ENCODE data around the gene PCBP4.
A peak's percentile ranks its signal among the peaks of the same experiment; 100 is the strongest.

Gene PCBP4

GRCh38 chr3:51967384-51968169 is at the start of gene PCBP4:
PCBP4 (minus strand) TSS chr3:51967454; CDS start chr3:51961240, 6,214 bp downstream.
- Mint-ChIP-seq H3K27ac (peak within 1 kb of the TSS; percentile 88), H3K4me1 (peaks cover 50% of the 10 kb centered on the region), H3K27me3 (no peaks in the 10 kb centered on the region), H3K4me3 (peak within 1 kb of the TSS; percentile 95), H3K36me3 (no peaks in the 10 kb centered on the region), H3K9me3 (no peaks in the 10 kb centered on the region)
- ATAC-seq, result peak; percentile 67

DNA sequence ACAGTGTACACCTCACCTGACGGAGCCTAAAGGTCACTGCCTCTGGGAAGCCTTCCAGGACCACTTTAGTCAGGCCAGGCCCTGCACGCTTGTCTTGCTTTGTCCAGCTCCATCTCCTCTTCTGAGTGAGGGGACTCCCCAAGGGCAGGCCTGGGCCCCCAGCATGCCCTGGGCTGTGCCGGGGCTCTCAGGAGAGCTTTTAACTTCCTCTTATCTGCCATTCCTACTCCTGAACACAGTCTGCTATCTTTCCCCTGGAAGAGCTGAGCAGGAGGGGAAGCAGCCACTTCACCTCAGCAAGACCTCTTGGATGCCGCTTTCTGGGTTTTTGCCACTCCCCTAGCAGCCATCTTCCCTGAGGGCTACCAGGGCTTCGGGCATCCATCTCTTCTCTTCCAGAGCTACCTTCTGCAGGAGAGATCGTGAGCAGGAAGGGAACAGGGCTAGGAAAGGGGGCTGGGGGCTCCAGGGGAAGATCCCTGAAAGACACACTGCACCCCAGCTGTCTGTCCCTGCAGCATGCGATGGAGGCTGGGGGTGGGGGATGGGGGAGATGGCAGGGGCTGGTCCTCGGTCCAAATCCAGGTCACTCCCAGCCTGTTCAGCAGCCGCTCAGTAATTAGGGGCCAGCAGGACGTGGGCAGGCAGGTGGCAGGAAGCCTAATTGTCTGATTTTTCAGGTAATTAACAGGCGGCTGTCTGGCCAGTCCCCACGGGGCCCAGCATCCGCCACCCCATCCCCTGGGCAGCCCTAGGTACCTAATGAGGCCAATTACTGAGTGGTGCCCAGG is 48.4 kb upstream of the PCBP4 start:
- no peak for ATAC-seq
- no peaks in the 10 kb centered on the region for H3K4me1 Mint-ChIP-seq
- no peaks in the 10 kb centered on the region for H3K36me3 Mint-ChIP-seq
- H3K27me3 Mint-ChIP-seq, result peaks cover 17% of the 10 kb centered on the region
- no peaks in the 10 kb centered on the region for H3K9me3 Mint-ChIP-seq
- H3K27ac Mint-ChIP-seq, result no peak overlapping the region
- no peak overlapping the region for H3K4me3 Mint-ChIP-seq

DNA sequence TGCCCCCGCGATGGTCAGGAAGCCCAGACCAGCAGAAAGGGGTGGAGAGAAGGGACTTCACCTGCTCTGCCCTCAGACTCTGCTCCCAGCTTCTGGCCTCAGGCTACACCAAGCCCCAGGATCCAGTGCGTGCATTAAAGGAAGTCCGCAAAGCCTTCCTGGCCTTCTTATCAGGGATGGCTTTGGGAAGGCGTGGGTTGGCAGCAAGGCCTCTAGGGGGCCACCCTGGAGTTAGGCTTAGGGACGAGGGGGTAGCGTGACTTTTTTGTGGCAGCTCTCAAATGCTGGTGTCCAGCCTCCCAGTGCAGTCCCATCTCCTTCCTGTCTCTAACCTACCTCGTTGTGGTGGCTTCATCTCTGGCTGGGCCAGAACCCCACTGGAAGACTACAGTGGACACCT is 47.4 kb upstream of the PCBP4 start:
- H3K4me1 Mint-ChIP-seq, result no peaks in the 10 kb centered on the region
- no peak overlapping the region for H3K27ac Mint-ChIP-seq
- no peaks in the 10 kb centered on the region for H3K36me3 Mint-ChIP-seq
- ATAC-seq, result no peak
- peaks cover 17% of the 10 kb centered on the region for H3K27me3 Mint-ChIP-seq
- H3K4me3 Mint-ChIP-seq, result no peak overlapping the region
- no peaks in the 10 kb centered on the region for H3K9me3 Mint-ChIP-seq

- peaks cover 17% of the 10 kb centered on the region for H3K27me3 Mint-ChIP-seq
- no peaks in the 10 kb centered on the region for H3K9me3 Mint-ChIP-seq
- no peaks in the 10 kb centered on the region for H3K36me3 Mint-ChIP-seq
Measured at GRCh38 chr3:52013802-52014598, 46.7 kb upstream of the PCBP4 start.

GRCh38 chr3:52012699-52013098 is 45.4 kb upstream of the PCBP4 start:
- H3K27ac Mint-ChIP-seq, result no peak overlapping the region

More at GRCh38 chr3:52013802-52014598, 46.7 kb upstream of the PCBP4 start:
- H3K4me1 Mint-ChIP-seq, result no peaks in the 10 kb centered on the region
- no peak overlapping the region for H3K27ac Mint-ChIP-seq
- no peak for ATAC-seq
- no peak overlapping the region for H3K4me3 Mint-ChIP-seq

GRCh38 chr3:52010431-52010830 is 43.2 kb upstream of the PCBP4 start:
- H3K4me1 Mint-ChIP-seq, result no peaks in the 10 kb centered on the region
- no peaks in the 10 kb centered on the region for H3K36me3 Mint-ChIP-seq
- no peaks in the 10 kb centered on the region for H3K9me3 Mint-ChIP-seq
- H3K4me3 Mint-ChIP-seq, result no peak overlapping the region
- ATAC-seq, result no peak
- no peaks in the 10 kb centered on the region for H3K27me3 Mint-ChIP-seq
- H3K27ac Mint-ChIP-seq, result no peak overlapping the region

More at GRCh38 chr3:52012699-52013098, 45.4 kb upstream of the PCBP4 start:
- no peaks in the 10 kb centered on the region for H3K36me3 Mint-ChIP-seq
- no peaks in the 10 kb centered on the region for H3K9me3 Mint-ChIP-seq
- ATAC-seq, result no peak
- peaks cover 15% of the 10 kb centered on the region for H3K27me3 Mint-ChIP-seq
- H3K4me3 Mint-ChIP-seq, result no peak overlapping the region
- no peaks in the 10 kb centered on the region for H3K4me1 Mint-ChIP-seq

DNA sequence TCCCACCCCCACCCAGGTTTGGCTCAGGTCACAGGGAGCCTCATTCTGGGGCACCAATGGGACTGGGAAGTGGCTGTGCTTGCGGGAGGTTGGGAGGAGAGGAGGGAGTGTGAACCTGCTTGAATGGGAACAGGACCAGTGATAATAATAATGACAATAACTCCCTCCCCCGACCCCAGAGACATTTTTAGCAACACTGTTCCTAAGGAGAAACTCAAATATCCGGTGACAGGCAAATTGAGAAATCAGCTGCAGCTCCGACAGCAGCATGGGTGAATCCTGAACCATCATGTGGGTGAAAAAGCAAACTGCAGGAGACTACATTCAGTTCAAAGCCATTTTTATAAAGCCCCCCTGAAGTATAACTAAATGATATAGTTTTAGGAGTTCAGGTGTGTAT is 40.0 kb upstream of the PCBP4 start:
- Mint-ChIP-seq H3K27me3 (no peaks in the 10 kb centered on the region), H3K4me3 (no peak overlapping the region), H3K27ac (no peak overlapping the region), H3K36me3 (no peaks in the 10 kb centered on the region), H3K9me3 (no peaks in the 10 kb centered on the region), H3K4me1 (no peaks in the 10 kb centered on the region)
- ATAC-seq, result no peak

- H3K9me3 Mint-ChIP-seq, result no peaks in the 10 kb centered on the region
- H3K36me3 Mint-ChIP-seq, result no peaks in the 10 kb centered on the region
- peaks cover 2% of the 10 kb centered on the region for H3K4me1 Mint-ChIP-seq
- no peak for ATAC-seq
- H3K27me3 Mint-ChIP-seq, result no peaks in the 10 kb centered on the region
- no peak overlapping the region for H3K4me3 Mint-ChIP-seq
- no peak overlapping the region for H3K27ac Mint-ChIP-seq
Measured at GRCh38 chr3:52006820-52007133, 39.5 kb upstream of the PCBP4 start.

DNA sequence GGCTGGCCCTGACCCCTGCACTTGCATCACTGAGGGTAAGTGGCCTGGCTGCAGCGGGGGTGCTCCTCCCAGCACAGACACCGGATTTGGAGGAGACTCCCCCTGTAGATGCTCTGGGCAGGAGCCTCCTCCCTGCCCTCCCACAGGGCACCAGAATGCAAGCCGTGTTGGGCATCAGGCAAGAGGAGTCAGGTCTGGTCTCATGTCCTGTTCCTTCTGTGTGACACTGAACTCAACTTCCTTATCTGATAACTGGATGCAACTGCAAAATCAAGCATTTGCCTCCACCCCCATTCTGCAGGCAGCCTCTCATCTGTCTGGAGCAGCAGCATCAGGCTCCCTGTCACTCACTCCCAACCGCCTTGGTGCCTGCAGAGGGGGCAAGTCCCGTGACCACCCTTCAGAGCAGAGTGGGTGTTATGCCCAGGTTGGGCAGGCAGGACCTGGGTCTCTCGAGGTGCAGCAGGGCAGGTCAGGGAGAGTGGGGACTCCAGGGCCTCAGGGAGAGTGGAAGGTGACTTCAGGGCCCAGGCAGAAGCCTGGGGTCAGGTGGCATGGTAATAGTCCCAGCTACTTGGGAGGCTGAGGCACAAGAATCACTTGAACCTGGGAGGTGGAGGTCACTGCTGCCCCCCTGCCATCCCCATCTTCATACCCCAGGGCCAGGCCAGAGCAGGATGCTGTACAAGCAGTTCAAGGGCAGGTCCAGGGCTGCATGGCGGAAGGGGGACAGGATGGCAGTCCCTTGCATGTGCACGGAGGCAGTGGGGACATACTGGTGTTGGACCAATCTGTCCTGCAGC is 39.0 kb upstream of the PCBP4 start:
- no peak overlapping the region for H3K27ac Mint-ChIP-seq
- H3K36me3 Mint-ChIP-seq, result no peaks in the 10 kb centered on the region
- no peaks in the 10 kb centered on the region for H3K27me3 Mint-ChIP-seq
- no peak overlapping the region for H3K4me3 Mint-ChIP-seq
- H3K9me3 Mint-ChIP-seq, result no peaks in the 10 kb centered on the region
- ATAC-seq, result no peak
- H3K4me1 Mint-ChIP-seq, result peaks cover 7% of the 10 kb centered on the region

DNA sequence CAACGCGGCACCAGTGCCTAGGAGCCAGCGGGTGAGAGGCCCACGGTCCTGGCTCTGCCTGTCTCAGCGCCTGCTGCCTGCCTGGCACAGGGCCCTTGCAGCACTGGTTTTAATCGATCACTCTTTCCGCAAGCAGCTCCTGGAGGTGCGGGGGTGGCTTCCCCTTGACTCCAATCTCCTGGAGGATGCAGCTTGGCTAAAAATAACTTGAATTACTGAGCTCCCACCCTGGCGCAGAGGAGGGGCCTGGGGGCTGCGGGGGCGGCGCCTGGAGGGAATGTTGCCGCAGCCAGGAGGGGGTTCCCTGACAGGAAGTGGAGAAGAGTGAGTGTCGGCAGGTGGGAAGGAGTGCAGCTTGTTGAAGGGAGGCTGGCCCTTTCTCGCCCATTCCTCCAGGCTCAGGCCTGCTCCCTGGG is 38.3 kb upstream of the PCBP4 start:
- no peaks in the 10 kb centered on the region for H3K27me3 Mint-ChIP-seq

DNA sequence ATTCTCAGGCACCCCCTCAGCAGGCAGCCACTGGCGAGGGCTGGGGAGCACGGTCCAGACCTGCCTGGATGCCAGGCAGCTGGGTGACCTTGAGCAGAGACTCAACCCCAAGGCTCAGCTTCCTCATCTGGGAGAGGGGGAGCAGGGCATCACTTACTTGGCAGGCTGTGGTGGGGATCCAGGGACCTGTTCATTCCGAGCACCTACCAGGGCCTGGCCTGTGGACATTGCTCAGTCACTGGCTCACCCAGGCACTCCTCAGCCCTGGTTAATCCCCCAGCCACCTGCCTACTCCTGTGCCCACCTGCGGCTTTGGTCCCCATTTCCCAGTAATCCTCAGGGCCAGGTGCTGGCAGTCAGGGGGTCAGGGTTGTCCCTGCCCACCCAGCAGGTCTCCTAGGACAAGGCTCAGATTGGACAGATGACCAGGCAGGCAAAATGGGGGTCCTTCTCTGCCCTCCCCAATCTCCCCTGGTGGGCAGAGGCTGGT is 37.7 kb upstream of the PCBP4 start:
- Mint-ChIP-seq H3K36me3 (no peaks in the 10 kb centered on the region), H3K9me3 (no peaks in the 10 kb centered on the region), H3K27ac (no peak overlapping the region), H3K27me3 (no peaks in the 10 kb centered on the region), H3K4me1 (peaks cover 7% of the 10 kb centered on the region), H3K4me3 (no peak overlapping the region)
- no peak for ATAC-seq

More for the DNA sequence above, 38.3 kb upstream of the PCBP4 start:
- Mint-ChIP-seq H3K9me3 (no peaks in the 10 kb centered on the region), H3K4me3 (no peak overlapping the region), H3K27ac (no peak overlapping the region), H3K36me3 (no peaks in the 10 kb centered on the region), H3K4me1 (peaks cover 7% of the 10 kb centered on the region)
- ATAC-seq, result no peak

GRCh38 chr3:52004163-52004787 is 37.0 kb upstream of the PCBP4 start:
- no peaks in the 10 kb centered on the region for H3K36me3 Mint-ChIP-seq
- H3K4me1 Mint-ChIP-seq, result peaks cover 7% of the 10 kb centered on the region
- no peak for ATAC-seq
- H3K27me3 Mint-ChIP-seq, result no peaks in the 10 kb centered on the region
- no peaks in the 10 kb centered on the region for H3K9me3 Mint-ChIP-seq
- no peak overlapping the region for H3K4me3 Mint-ChIP-seq
- H3K27ac Mint-ChIP-seq, result no peak overlapping the region

DNA sequence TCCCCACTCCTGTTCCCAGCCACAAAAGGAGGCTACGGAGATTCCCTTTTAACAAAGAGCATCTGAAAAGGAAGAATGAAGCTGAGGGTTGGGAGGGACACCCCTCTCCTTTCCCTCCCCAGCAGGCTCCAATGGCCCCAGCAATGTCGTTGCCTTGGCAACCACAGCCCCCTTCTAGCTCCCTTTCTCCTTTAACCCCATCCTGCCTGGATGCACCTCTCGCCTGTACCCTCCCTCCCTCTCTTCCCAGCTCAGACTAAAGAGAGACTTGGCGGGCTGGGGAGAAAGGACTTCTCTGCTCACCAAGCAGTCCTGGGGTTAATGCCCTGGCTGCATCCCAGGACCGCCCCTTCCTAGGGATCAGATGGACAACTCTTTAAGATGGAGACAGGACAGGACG is 35.5 kb upstream of the PCBP4 start:
- no peak overlapping the region for H3K27ac Mint-ChIP-seq
- peaks cover 7% of the 10 kb centered on the region for H3K4me1 Mint-ChIP-seq
- no peaks in the 10 kb centered on the region for H3K36me3 Mint-ChIP-seq
- H3K27me3 Mint-ChIP-seq, result no peaks in the 10 kb centered on the region
- no peaks in the 10 kb centered on the region for H3K9me3 Mint-ChIP-seq
- no peak overlapping the region for H3K4me3 Mint-ChIP-seq
- ATAC-seq, result no peak

DNA sequence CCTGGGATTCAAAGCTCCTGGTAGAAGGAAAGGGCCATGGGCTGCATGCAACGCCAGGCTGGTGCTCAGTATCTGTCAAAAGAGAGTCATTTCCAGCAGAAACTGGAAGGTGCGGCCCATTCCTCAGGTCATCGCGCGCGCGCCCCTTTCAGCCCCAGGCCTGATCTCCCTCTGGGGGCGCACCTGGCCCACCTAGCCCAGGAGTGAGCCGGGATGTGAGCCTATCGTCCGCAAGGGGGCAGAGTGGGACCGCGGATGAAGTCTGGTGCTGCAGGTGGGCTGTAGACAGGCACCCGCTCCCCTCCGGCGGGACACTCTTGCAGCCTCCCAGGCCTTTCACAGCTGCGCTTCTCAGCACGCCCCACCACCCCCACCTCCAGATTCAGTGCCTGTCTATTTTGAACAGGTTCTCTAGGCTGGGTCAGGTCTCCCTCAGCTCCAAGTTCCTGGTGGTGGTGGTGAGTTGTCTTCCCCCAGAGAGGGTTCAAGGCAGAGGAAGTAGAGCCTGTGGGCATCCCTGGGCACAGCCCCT is 34.3 kb upstream of the PCBP4 start:
- no peaks in the 10 kb centered on the region for H3K9me3 Mint-ChIP-seq
- H3K36me3 Mint-ChIP-seq, result no peaks in the 10 kb centered on the region
- H3K27ac Mint-ChIP-seq, result no peak overlapping the region
- no peak overlapping the region for H3K4me3 Mint-ChIP-seq
- H3K27me3 Mint-ChIP-seq, result no peaks in the 10 kb centered on the region
- peak; percentile 93 for ATAC-seq
- peaks cover 7% of the 10 kb centered on the region for H3K4me1 Mint-ChIP-seq
